Hepatocyte (in vitro differentiated cells): ENCODE results near the gene FBN3.

ENCODE experiments used
- EZH2 ChIP-seq: fragments of 200-600 bp; sonication (generic); IDR thresholded peaks from 2 replicates; pipeline ENCODE4 v1.6.1; 2016; ENCODE audit warnings: antibody characterized with exemption, mild to moderate bottlenecking, borderline replicate concordance
- EZH2phosphoT487 ChIP-seq: fragments of 200-600 bp; sonication (generic); IDR thresholded peaks from one replicate; pipeline ENCODE4 v1.6.1; 2018; ENCODE audit warnings: antibody characterized with exemption, mild to moderate bottlenecking, low read depth, moderate library complexity; ENCODE audit not compliant: unreplicated experiment, severe bottlenecking
- TF ChIP-seq, protein P1 (sequence below): fragments of 200-600 bp; sonication (generic); IDR thresholded peaks from 2 replicates; pipeline ENCODE4 v1.5.1; 2016; ENCODE audit warnings: antibody characterized with exemption, mild to moderate bottlenecking; ENCODE audit not compliant: poor library complexity

GRCh38 chr19:8023371-8023770, 126.0 kb downstream of the FBN3 start:
- TF ChIP-seq, protein P1, sequence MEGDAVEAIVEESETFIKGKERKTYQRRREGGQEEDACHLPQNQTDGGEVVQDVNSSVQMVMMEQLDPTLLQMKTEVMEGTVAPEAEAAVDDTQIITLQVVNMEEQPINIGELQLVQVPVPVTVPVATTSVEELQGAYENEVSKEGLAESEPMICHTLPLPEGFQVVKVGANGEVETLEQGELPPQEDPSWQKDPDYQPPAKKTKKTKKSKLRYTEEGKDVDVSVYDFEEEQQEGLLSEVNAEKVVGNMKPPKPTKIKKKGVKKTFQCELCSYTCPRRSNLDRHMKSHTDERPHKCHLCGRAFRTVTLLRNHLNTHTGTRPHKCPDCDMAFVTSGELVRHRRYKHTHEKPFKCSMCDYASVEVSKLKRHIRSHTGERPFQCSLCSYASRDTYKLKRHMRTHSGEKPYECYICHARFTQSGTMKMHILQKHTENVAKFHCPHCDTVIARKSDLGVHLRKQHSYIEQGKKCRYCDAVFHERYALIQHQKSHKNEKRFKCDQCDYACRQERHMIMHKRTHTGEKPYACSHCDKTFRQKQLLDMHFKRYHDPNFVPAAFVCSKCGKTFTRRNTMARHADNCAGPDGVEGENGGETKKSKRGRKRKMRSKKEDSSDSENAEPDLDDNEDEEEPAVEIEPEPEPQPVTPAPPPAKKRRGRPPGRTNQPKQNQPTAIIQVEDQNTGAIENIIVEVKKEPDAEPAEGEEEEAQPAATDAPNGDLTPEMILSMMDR = no peak
- no peak for TF ChIP-seq EZH2
- no peak for TF ChIP-seq EZH2phosphoT487
